Measurements from ENCODE around the gene ZNF511. TPM values are rescaled to one million over a fixed set of nuclear protein-coding genes. Genes with fewer than 3 reads are reported as not detected.

Gene ZNF511
- total RNA-seq, 1 experiment from 2014 or later: 44.7 TPM

DNA sequence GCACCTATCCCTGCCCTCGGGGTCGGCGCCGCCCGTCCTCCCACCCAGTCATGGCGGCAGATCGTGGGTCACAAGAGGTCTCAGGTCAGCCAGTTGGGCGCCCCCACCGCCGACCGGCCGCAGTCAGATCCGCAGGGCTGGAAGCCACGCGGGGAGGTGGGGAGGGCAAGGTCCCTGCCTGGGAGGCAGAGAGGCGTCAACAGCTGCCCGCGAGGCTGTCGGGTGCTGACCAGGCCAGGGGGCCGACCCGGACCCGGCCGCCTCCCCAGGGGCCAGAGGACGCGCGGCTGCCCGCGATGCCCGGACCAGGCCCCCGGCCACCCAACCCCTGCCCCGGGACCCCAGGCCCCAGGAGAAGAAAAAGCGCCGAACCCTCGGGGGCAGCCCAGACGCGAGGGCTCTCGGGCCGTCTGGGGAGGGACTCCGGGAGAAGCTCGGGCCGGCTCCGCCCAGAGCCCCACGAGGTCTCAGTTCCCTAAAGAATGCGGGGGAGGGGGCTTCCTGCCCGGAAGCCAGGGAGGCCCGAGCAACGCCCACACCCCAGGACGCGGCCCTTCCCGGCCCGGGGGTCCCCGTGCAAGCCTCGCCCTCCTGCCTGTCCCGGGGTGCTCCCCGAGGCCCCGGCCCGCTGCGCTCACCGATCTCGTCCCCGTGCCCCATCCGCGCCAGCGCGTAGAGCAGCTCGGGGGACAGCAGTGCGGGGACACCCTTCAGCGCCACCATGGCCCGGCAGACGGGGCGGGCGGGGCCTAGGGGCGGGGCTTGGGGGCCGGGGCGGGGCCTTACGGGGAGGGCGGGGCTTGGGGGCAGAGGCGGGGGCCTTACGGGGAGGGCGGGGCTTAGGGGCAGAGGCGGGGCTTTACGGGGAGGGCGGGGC, 48.8 kb downstream of the ZNF511 start, which contains the start of gene FUOM:
Gene FUOM, minus strand, starts transcription at position 735 of the 877 bp plus-strand sequence. Its CDS starts 12 bp downstream, at position 723.
- POLR2A ChIA-PET (ENCODE audit: unreplicated experiment): no interaction called here
- Histone ChIP-seq H3K36me3 (ENCODE audit: low read depth) (no peaks in the 10 kb centered on the region), H3K9me2 (ENCODE audit: insufficient read depth) (no peaks in the 10 kb centered on the region), H3K4me3 (peak within 1 kb of the TSS; percentile 63), H3K4me2 (peak within 1 kb of the TSS; percentile 82), H3K27me3 (ENCODE audit: insufficient read depth, low read depth) (no peaks in the 10 kb centered on the region), H3K9me3 (ENCODE audit: insufficient read depth, low read depth) (no peaks in the 10 kb centered on the region), H3K4me1 (replicated peaks; ENCODE audit: insufficient read depth) (no peaks in the 10 kb centered on the region), H2AFZ (peak within 1 kb of the TSS; percentile 82), H3F3A (ENCODE audit: insufficient read depth, low read depth) (no peaks in the 10 kb centered on the region), H4K20me1 (ENCODE audit: insufficient read depth) (no peaks in the 10 kb centered on the region), H3K79me2 (ENCODE audit: low read depth) (no peaks in the 10 kb centered on the region), H3K27ac (no peak within 1 kb of the TSS)
- CTCF ChIA-PET: no interaction called here
- TF ChIP-seq EZH2 (IDR thresholded peaks at IDR 0.05; ENCODE audit: low read depth): no peak
- TF ChIP-seq, protein P1, sequence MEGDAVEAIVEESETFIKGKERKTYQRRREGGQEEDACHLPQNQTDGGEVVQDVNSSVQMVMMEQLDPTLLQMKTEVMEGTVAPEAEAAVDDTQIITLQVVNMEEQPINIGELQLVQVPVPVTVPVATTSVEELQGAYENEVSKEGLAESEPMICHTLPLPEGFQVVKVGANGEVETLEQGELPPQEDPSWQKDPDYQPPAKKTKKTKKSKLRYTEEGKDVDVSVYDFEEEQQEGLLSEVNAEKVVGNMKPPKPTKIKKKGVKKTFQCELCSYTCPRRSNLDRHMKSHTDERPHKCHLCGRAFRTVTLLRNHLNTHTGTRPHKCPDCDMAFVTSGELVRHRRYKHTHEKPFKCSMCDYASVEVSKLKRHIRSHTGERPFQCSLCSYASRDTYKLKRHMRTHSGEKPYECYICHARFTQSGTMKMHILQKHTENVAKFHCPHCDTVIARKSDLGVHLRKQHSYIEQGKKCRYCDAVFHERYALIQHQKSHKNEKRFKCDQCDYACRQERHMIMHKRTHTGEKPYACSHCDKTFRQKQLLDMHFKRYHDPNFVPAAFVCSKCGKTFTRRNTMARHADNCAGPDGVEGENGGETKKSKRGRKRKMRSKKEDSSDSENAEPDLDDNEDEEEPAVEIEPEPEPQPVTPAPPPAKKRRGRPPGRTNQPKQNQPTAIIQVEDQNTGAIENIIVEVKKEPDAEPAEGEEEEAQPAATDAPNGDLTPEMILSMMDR (conservative IDR thresholded peaks at IDR 0.05): no peak
- peak in 1 of 2 experiments; percentile 41 for DNase-seq
- intact Hi-C loops (cut with micrococcal nuclease; ENCODE audit: unreplicated experiment): no loop called here
- BruUV-seq (replicated peaks): no TSS peak

DNA sequence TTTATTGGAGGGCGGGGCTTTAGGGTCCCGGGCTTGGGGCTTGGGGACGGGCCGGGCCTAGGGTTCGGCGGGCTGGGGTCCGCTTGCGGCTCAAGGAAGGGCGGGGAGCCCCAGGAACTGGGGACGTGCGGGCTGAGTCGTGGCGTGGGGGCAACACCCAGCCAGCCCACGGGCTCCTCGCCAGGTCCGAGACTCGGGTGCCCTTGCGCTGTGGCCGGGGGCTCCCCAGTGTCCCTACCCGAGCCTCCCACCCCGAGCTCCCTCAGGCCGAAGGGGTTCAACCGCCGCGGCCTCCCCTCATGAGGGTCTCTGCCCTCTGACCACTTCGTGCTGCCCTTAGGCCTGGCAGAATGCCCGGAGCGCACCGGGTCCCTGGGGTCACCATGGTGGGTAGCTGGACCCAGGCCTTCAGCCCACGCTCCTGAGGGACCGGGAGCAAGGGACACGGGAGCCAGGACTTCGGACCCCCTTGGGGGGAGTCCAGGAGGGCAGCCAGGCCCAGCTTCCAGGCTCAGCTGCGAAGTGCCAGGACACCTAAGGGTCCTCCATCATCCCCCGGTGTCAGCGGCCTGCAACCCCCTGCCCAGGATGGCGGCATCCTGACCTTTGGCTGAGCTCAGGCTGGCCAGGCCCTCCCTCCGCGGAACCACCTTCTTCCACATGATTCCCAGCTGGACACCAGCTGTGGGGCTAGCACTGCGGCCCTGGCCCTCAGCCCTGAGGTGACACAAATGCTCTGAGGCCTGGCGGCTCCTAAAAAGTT, 49.6 kb downstream of the ZNF511 start:
- Histone ChIP-seq H3K36me3 (ENCODE audit: low read depth) (no peaks in the 10 kb centered on the region), H3K9me2 (ENCODE audit: insufficient read depth) (no peaks in the 10 kb centered on the region), H3K4me1 (replicated peaks; ENCODE audit: insufficient read depth) (no peaks in the 10 kb centered on the region), H3K79me2 (ENCODE audit: low read depth) (no peaks in the 10 kb centered on the region), H3K4me2 (no peak overlapping the region), H3K4me3 (no peak overlapping the region), H3K27me3 (ENCODE audit: insufficient read depth, low read depth) (no peaks in the 10 kb centered on the region), H2AFZ (no peak overlapping the region), H4K20me1 (ENCODE audit: insufficient read depth) (no peaks in the 10 kb centered on the region), H3K9me3 (ENCODE audit: insufficient read depth, low read depth) (no peaks in the 10 kb centered on the region), H3K27ac (no peak overlapping the region), H3F3A (ENCODE audit: insufficient read depth, low read depth) (no peaks in the 10 kb centered on the region)
- no peak for DNase-seq
- ChIA-PET CTCF (no interaction called here), POLR2A (ENCODE audit: unreplicated experiment) (no interaction called here)
- no TSS peak for BruUV-seq (replicated peaks)
- TF ChIP-seq, protein P1 (conservative IDR thresholded peaks at IDR 0.05): no peak
- intact Hi-C loops (cut with micrococcal nuclease; ENCODE audit: unreplicated experiment): no loop called here

DNA sequence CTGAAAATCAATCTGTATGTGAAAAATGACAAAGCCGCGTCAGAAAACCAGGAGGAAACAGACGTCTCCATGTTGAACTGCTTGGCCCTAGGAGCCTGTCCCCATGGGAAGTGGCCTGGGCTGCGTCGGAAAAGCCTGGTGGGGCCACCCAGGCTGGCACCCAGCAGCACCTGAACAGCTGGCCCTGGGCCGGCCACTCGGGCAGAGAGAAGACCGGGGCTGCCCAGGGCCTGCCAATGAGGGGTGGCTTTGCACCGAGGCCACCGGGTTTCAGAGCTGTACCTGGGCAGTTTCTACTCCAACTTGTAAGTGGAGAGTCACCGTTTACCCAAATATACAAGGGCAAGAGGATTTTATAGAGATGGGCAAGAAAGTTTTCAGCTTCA, 50.2 kb downstream of the ZNF511 start:
- Histone ChIP-seq H2AFZ (no peak overlapping the region), H3K79me2 (ENCODE audit: low read depth) (no peaks in the 10 kb centered on the region), H3F3A (ENCODE audit: insufficient read depth, low read depth) (no peaks in the 10 kb centered on the region), H3K27me3 (ENCODE audit: insufficient read depth, low read depth) (no peaks in the 10 kb centered on the region), H4K20me1 (ENCODE audit: insufficient read depth) (no peaks in the 10 kb centered on the region), H3K4me2 (no peak overlapping the region), H3K36me3 (ENCODE audit: low read depth) (no peaks in the 10 kb centered on the region), H3K4me3 (no peak overlapping the region), H3K9me3 (ENCODE audit: insufficient read depth, low read depth) (no peaks in the 10 kb centered on the region), H3K9me2 (ENCODE audit: insufficient read depth) (no peaks in the 10 kb centered on the region), H3K27ac (no peak overlapping the region), H3K4me1 (replicated peaks; ENCODE audit: insufficient read depth) (no peaks in the 10 kb centered on the region)
- intact Hi-C loops (cut with micrococcal nuclease; ENCODE audit: unreplicated experiment): no loop called here
- TF ChIP-seq, protein P1 (conservative IDR thresholded peaks at IDR 0.05): no peak
- no peak for TF ChIP-seq EZH2 (IDR thresholded peaks at IDR 0.05; ENCODE audit: low read depth)
- no peak for DNase-seq
- CTCF ChIA-PET: no interaction called here
- POLR2A ChIA-PET (ENCODE audit: unreplicated experiment): no interaction called here
- no TSS peak for BruUV-seq (replicated peaks)
